HG03460 (cell line): ENCODE results near the gene THPO.
A peak's percentile ranks its signal among the peaks of the same experiment; 100 is the strongest.

Experiments
- ATAC-seq: cut with Tn5 transposase; IDR thresholded peaks from one replicate; pipeline ENCODE4 v1.9.1; 2021; ENCODE audit not compliant: unreplicated experiment

THPO gene

DNA sequence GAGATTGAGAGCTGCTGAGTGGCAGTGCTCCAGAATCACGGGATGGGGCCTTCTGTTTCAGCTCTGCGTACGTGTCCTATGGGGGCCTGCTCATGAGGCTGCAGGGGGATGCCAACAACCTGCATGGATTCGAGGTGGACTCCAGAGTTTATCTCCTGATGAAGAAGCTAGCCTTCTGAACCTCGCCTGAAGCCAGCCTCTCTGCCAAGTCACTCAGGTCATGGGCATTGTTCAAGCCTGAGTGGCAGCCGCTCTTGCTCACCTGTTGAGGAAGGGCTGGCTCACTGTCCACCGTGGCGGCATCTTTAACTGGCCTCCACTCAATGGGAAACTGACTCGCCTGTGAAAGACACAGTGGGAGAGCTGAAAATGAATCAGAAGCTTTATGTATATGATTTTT lies 9.9 kb downstream of the THPO start:
- no peak for ATAC-seq

DNA sequence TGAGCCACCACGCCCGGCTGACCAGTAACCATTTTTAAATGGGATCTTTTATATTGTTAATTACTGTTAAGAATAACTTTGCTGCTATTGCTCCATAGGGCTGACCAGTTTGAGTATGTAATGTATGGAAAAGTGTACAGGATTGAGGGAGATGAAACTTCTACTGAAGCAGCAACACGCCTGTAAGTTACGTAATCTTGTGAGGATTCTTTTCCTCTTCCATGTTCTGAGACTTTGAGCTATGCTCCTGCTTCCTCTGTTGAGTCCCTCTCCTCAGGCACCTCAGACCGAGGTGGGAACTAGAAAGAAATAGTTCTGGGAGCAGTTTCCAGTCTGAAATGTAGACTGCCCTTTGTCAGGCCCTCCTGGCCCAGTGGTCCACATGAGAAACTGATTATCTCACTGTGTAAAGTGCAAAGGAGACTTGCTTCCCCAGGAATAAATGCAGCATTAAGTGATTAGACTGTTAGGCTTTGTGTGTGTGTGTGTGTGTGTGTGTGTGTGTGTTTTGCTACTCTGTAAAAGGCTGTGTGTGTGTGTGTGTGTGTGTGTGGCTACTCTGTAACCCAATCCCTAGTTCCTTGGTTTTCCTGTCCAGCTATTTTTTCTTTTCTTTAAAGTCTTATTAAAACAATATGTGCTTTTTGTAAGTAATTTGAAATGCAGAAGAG lies 11.3 kb downstream of the THPO start:
- ATAC-seq, result no peak

- peak; percentile 81 for ATAC-seq
Measured at GRCh38 chr3:184362668-184363546, 15.1 kb downstream of the THPO start.

DNA sequence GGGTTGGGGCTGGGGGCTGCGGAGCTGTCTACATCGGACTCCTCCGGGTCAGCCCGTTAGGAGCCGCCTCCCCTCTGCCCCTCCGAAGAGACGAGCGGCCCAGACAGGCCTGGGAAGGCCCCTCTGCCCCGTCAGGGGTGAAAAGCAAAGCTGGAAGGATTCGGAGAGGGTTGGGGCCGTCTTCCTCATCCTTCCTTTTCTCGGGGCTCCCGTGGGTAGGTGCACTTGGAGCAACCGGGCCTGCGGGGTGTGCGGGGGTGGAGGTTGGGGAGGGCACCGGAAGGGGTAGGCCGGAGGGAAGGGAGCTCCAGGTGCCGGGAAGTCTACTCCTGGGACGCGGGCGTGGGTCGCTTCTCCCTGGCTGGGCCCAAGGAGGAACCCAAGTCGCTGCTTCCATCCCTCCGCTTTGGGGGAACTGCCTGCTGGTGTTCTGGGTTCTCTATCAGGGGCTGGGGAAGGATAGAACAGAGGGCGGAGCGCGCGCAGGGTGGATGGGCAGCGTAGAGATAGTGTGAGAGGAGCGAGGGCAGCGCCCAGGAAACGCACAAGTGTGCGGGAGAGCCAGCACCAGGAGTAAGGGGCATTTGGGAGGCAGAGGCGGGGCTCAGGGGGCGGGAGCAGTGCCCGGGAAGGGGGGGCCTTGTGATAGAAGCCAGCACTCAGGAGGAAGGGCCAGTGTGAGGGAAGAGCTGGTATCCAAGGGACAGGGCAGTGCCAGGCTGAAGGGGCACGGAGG lies 15.9 kb downstream of the THPO start:
- peak; percentile 6 for ATAC-seq

DNA sequence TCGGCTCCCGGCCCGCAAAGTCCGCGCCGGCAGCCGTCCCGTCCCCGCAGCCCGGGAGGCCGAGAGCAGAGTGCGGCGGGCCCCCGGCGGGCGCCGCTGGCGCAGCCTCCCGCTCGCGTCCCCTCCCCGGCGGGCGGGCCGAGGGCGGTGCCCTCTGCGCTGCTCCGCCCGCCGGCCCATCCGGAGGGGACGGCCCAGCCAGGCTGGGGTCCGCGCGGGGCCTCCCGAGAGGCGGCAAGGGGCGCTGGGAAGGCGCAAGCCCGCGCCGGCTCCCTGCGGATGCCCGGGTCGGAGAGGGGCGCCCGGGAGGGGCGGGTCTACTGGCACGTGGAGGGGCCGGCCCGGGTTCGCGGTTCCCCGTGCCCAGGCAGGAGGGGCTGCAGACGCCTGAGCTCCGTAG lies 16.5 kb downstream of the THPO start, which contains the start of the genes CLCN2 and POLR2H:
Gene CLCN2 (minus strand): TSS at position 74 of the 400 bp plus-strand sequence. CDS start 126 bp downstream, outside the sequence.
Gene POLR2H (plus strand): TSS at position 179 of the 400 bp plus-strand sequence. CDS start 1,783 bp downstream, outside the sequence.
- peak; percentile 33 for ATAC-seq

DNA sequence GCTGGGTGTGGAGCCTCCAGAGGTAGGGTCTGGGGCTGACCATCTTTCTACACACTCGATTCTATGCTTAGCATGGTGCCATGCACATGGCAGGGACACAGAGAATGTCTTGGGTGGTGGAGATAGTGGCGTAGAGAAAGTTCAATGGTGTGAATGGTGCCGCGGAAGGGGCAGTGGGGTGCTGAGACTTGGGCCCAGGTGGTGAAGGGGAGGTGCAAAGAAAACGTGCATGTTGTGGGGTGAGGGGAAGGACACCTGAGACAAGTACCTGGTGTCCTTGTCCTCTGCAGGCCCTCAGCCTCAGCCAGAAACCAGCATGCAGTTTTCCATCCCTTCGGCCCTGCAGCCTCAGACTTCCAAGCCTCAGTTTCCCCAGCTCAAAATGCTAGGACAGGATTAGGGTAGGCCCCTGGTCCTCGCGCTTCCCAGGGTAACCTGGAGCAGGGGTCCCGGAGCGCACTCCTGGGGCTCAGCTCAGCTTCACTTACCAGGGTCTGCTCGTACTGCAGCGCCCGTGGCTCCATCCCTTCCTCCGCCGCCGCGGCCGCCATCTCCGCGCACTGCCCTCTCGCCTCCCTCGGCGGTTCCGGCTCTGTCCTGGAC lies 17.0 kb downstream of the THPO start:
- ATAC-seq, result peak; percentile 2

DNA sequence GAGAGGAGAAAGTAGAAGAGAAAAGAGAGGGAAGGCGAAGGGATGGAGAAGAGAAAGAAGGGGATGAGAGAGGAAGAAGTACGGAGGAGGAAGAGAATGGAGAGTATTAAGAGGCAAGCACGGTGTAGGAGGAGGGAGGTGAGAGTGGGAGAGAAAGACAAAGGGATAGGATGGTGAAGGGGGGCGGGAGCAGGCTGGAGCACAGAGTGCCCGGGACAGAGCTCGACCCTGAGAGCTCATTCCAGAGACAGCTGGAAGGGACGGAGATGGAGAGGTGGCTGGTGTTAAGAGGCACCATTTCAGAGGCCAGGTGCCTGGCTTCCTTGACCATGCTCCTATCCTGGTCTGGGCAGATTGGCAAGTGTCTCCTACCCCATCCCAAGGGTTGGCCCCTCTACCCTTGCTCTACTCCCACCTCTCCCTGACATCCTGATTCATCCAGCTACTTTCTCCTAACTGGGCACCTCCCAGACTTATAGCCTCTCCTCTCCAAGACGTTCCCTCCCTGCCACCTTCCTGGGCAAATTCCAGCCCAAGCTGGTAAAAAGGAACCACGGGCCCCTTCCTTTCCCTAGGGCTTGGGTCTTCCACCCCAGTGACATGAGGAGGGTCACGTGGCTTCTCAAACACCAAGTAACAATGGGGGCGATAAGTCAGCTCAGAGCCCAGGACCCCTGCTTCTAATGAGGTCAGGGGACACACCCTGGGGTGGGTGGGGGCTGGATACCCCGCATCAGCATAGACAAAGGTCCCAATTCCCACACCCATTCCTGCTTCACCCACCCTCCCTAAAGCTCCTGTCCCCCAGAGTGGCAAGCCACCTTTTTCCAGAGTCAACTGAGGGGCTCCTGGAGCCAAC lies 17.7 kb downstream of the THPO start:
- no peak for ATAC-seq

DNA sequence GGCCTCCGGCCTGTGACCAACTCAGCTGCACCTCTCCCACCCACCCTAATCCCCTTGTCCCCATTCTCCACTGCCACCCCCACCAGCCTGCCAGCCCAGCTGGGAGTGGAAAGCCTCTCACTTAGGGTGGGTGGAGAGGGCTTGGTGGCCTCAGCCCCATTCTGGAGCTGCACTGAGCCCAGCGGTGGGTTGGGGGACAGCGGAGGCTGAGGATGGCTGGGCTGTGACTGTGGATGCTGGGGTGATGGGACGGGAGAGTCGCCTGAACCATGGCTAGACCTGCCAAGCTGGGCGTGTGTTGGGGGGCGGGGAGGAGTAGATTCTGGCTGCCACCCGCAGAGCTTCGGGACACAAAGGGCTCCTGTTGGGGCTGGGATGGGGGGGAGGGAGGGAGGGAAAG lies 18.4 kb downstream of the THPO start:
- no peak for ATAC-seq

DNA sequence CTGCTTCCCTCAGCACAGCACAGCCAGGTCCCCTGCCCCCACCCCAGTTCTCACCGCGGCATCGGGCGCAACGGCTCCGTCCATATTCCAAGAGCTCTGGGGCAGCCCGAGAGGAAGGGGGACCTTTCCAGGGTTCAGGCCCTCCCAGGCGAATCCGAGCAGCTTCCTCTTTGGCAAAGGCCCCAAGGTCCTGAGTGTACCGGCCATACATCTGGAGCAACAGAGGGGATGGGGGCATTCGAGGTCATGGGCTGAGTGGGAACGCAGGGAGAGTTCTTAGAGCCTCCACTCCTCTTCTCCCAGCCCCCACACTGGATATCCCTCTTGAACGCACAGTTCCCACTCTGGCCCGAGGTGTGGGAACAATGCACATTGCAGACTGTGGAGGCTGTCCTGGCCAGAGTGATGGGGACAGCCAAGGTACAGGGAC lies 19.1 kb downstream of the THPO start:
- ATAC-seq, result no peak

GRCh38 chr3:184358124-184358767 lies 19.8 kb downstream of the THPO start:
- ATAC-seq, result no peak

DNA sequence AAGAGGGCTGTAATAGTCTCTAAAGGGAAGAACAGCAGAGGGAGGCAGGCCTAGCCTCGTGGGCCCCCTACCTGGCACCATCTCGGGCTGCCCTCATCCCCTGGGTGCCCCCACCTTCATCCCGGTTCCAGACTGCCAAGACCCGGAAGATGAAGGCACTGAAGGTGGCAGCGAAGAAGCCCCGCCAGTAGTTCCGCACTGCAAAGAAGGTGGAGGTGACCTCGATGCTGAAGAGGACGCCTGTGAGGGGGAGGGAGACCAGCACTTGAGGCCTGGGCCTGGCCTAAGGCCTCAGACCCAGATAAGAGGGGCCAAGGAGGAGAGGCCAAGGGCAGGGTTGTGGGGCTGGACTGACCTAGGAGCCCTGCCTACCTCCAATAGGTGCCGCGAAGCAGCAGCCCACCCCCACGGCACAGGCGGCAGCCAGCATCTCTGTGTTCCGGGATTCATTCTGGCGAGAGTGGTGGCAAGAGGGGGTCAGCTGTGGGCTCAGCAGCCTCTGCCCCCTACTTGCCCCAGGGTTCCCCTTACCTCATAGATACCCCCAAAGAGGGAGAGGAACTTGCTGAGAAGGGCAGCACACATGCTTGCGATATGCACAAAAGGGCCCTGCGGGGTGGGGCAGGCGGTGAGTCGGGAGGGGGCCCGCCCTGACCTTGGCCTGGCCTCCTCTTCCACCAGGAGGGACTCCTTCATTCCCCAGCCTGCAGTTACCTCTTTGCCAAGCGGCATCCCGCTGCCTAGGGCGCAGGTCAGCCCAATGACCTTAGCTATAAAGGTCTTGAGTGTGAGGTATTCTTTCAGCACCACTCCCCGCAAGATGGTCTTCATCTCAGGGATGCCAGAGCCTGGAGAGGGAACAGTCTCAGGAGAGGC lies 20.5 kb downstream of the THPO start:
- no peak for ATAC-seq

DNA sequence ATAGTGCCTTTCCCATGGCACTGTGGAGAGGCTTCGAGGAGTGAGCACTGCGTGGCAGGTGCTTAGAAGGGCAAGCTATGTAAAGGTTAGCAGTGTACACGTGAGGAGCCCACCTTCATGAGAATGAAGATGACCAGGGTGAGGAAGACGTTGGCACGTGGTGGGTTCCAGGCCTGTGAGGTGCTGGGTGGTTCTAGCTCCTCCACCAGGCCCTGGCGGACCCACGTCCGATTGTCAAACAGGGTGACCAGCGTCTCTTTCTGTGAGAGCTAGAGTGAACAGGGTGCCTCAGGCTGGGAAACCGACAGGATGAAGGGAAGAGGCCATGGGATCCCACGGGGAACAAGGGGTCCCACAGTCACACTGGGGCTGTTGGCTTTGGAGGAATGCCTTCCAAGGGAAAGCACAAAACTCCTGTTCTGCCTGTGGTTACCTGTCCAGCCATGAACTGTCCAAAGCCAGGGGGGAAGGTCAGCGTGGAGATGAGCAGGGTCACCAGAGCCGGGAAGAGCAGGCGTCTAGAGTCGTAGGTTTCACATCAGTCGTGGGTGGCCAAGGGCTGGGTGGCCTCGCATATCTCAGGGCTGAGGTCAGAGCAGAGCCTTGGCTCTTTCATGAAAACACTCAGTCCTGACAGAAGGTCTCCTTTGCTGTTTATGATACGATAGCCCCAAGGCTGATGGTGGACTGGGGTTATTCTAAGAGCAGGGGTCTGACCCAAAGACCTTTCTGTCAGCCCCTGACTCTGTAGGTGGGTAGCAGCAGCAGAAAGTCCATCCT lies 22.6 kb downstream of the THPO start:
- no peak for ATAC-seq

- ATAC-seq, result no peak
Measured at GRCh38 chr3:184354754-184355153, 23.3 kb downstream of the THPO start.

DNA sequence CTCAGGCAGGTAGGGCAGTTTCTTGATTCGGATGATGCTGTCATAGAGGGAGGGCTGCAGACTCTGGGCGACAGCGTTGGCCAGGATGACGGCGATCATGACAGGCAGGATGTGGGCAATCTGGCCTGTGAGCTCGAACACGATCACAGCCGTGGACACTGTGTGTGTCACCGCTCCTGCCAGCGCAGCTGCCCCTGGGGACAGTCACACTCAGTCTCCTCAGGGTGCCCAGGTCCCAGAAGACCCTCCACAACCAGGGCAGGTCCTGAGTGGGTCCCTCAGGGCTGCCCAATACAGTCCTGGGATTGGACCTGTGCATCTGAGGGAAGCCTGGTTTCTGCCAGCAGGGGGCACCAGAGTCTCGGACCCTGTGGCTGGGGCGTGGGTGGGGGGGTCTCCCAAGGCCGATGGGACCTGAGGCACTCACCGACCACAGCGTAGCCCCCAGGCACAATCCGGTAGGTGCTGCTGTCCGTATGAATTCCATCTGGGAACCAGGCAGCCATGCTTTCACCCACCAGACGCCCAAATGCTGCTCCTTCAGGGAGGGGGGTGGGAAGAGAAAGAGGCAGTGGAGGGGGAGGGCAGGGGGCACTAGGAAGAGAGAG lies 23.8 kb downstream of the THPO start:
- ATAC-seq, result peak; percentile 52

- ATAC-seq, result no peak
Measured at GRCh38 chr3:184353546-184353941, 24.5 kb downstream of the THPO start.

GRCh38 chr3:184352897-184353545 lies 25.0 kb downstream of the THPO start:
- ATAC-seq, result no peak
